ENCODE data around the gene SMCR8.

- TF ChIP-seq CTCF (IDR thresholded peaks at IDR 0.05; ENCODE audit: low read length) (no peak), EZH2 (optimal IDR thresholded peaks at IDR 0.05; ENCODE audit: low read depth, low read length) (no peak), EZH2phosphoT487 (IDR thresholded peaks at IDR 0.05; ENCODE audit: low read length) (no peak)
Observed at GRCh38 chr17:18331879-18332278, 16.8 kb downstream of the SMCR8 start.

Measured in MM.1S (cell line).